ENCODE measurements around the gene TRPV2.

- TF ChIP-seq CREB5 (CRISPR knock-in tag; IDR thresholded peaks at IDR 0.05; ENCODE audit: low read depth) (no peak), PPARA (CRISPR knock-in tag; IDR thresholded peaks at IDR 0.05; ENCODE audit: borderline replicate concordance) (no peak), POU6F1 (CRISPR knock-in tag; IDR thresholded peaks at IDR 0.05; ENCODE audit: borderline replicate concordance, low read depth) (no peak), SNAI2 (CRISPR knock-in tag; IDR thresholded peaks at IDR 0.05) (no peak), ZFP30 (CRISPR knock-in tag; IDR thresholded peaks at IDR 0.05) (no peak), ZC3H10 (CRISPR knock-in tag; IDR thresholded peaks at IDR 0.05) (no peak), ARNTL (CRISPR knock-in tag; IDR thresholded peaks at IDR 0.05; ENCODE audit: borderline replicate concordance, low read depth) (no peak)
- TF ChIP-seq, protein P1, sequence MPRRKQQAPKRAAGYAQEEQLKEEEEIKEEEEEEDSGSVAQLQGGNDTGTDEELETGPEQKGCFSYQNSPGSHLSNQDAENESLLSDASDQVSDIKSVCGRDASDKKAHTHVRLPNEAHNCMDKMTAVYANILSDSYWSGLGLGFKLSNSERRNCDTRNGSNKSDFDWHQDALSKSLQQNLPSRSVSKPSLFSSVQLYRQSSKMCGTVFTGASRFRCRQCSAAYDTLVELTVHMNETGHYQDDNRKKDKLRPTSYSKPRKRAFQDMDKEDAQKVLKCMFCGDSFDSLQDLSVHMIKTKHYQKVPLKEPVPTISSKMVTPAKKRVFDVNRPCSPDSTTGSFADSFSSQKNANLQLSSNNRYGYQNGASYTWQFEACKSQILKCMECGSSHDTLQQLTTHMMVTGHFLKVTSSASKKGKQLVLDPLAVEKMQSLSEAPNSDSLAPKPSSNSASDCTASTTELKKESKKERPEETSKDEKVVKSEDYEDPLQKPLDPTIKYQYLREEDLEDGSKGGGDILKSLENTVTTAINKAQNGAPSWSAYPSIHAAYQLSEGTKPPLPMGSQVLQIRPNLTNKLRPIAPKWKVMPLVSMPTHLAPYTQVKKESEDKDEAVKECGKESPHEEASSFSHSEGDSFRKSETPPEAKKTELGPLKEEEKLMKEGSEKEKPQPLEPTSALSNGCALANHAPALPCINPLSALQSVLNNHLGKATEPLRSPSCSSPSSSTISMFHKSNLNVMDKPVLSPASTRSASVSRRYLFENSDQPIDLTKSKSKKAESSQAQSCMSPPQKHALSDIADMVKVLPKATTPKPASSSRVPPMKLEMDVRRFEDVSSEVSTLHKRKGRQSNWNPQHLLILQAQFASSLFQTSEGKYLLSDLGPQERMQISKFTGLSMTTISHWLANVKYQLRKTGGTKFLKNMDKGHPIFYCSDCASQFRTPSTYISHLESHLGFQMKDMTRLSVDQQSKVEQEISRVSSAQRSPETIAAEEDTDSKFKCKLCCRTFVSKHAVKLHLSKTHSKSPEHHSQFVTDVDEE (CRISPR knock-in tag; IDR thresholded peaks at IDR 0.05) = no peak
Observed at GRCh38 chr17:16381496-16381820, 33.9 kb upstream of the TRPV2 start.
